Activated CD8-positive, alpha-beta memory T cell treated with anti-CD3 and anti-CD28 coated beads for 24 hours (primary cell): Measurements from ENCODE around the gene PHKA1.
"Not testable (repeated sequence)": the region's sequence is repeated elsewhere in the genome, so short reads cannot be mapped to it uniquely, and the experiment has no call there.

Source experiments
- DNase-seq: peaks from one replicate; pipeline ENCODE4 v3.0.0-alpha.2; 2020

PHKA1 gene

DNA sequence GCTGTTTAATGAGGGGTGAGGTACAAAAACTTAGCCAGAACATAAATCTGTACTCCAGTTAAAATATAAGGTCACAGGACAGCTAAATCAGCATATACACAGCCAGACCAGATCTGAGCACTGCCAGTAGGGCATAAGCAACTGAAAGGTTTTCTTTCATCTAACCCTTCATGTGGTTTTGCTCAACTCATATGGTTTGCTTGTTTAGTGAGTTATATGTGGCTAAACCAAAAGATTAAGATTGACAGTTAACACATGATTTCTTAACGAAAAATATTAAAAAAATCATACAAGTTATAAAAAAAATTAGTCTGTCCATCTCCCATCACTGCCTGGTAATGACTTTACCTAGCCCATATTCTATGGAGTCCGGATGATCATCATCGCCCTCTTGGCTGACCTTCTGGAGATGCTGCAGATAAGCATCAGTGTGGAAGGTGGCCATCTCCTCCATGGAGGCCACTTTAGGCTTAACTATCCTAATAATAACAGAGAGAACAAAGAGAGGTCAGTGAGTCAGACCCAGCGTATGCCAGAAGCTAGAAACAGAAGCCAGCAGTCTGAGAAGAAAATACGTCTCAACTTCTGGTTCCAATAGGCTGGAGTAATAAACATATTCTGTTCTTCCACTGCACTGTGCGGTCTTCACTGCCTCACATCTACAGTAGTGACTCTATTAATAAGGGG, 145.6 kb downstream of the PHKA1 start:
- no peak for DNase-seq

DNA sequence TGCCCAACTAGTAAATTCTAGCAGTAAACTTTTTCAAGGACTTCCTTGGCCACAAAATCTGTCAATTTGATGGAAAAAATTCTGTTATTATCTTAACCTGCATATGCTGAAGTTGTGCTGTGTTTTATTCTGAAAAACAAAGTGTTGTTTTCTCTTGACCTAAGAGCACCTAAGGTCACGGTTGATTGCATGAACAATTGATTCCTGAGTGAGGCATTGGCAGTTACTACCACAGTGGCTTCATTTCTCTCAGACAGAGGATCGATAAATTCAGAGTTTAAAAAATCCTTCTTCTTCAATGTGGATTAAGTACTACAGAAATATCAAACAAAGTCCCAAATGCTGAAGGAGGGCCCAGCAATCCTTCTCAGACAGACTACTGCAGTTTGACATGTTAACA, 147.7 kb downstream of the PHKA1 start:
- DNase-seq: no peak

- not testable (repeated sequence) for DNase-seq
Measured at GRCh38 chrX:72559655-72560054, 154.5 kb downstream of the PHKA1 start.

DNA sequence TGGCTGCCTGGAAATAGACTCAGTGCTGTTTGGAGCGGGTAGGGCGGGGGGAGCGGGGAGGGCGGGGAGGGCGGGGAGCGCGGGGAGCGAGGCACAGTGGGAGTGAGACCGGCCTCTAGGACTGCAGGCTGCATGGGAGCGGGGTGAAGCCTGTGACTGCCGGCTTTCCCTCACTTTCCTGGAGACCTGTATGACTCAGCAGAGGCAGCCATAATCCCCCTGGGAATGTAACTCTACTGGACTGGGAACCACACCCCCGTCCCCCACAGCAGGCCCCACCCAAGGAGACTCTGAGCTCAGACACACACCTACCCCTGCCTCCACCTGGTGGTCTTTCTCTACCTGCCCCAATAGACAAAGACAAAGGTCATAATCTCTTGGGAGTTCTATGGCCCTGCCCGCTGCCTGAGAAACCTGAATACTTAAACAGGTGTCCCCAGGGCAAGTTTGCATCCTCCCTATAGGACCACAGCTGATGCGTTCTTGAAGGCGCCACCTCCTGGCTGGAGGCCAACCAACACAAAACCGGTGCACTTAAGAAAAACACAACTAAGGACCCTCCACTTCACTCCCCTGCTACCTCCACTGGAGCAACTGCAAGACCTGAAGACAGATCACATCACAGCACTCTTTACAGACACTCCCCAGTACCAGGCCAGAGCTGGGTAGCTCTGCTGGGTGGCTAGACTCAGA, 159.5 kb downstream of the PHKA1 start:
- no peak for DNase-seq

DNA sequence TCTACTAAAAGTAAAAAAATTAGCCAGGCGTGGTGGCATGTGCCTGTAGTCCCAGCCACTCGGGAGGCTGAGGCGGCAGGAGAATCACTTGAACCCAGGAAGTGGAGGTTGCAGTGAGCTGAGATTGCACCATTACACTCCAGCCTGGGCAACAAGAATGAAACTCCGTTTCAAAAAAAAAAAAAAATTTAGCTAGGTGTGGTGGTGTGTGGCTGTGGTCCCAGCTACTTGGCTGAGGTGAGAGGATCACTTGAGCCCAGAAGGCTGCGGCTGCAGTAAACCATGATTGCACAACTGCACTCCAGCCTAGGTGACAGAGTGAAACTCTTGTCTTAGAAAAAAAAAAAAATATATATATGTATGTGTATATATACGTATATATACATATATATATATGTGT, 161.7 kb downstream of the PHKA1 start:
- not testable (repeated sequence) for DNase-seq

DNA sequence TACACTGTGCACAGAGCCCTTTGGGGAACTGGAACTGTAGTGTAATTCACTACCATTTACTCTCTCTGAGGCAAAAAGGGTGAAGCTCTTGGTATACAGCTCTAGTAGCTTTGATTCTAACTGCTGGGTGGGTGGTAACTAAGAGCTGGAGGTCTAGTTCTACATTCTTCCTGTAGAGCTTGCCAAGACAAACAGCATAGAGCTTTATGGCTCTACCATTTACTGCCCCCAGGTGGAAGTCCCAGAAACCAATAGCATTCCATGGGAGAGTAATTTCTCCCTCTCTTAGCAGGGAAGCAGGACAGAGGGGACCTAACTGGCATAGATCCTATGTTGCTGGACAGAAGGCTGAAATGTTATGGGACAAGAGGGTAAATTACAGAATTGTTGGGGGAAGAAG, 168.1 kb downstream of the PHKA1 start:
- DNase-seq: no peak

- no peak for DNase-seq
Measured at GRCh38 chrX:72540318-72540717, 173.8 kb downstream of the PHKA1 start.

- no peak for DNase-seq
Measured at GRCh38 chrX:72539822-72540221, 174.3 kb downstream of the PHKA1 start.

GRCh38 chrX:72536542-72536941, 177.6 kb downstream of the PHKA1 start:
- no peak for DNase-seq

GRCh38 chrX:72532366-72532765, 181.7 kb downstream of the PHKA1 start:
- no peak for DNase-seq
